HG03095 (cell line): ENCODE results near the gene MYL11.
"Not testable (repeated sequence)": the region's sequence is repeated elsewhere in the genome, so short reads cannot be mapped to it uniquely, and the experiment has no call there.

Experiments
- ATAC-seq: cut with Tn5 transposase; IDR thresholded peaks from one replicate; pipeline ENCODE4 v1.9.1; 2021; ENCODE audit warnings: moderate library complexity; ENCODE audit not compliant: unreplicated experiment

Gene MYL11

GRCh38 chr16:30374538-30374937 lies at the start of gene MYL11:
MYL11 (plus strand) TSS chr16:30374802; CDS start chr16:30374858, 56 bp downstream.
- no peak for ATAC-seq

- ATAC-seq = peak; percentile 80
Observed at GRCh38 chr16:30334473-30334989, 40.1 kb upstream of the MYL11 start.

DNA sequence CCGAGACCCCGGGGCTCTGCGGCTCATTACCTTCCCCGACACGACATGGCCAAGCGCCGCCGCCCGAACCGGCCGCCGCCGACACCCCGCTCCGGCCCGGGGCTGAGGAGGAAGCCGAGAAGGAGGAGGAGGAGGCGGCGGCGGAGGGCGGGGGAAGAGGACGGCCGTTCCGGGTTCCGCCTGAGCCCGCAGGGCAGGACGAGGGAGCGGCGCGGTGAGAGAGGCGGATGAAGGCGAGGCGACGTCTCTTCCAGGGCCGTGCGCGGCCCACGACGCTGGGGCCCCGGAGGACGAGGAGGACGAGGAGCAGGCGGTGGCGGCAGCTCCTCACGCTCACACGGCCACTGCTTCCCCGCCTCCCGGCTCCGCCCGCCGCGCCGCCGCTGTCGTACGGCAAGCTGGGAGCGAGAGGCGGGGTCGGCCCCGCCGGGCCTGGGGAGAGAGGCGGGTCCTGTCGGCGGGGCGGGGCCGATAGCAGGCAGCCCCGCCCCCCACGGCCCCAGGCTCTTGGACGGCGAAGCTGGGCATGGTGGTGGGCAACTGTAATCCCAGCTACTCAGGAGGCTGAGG lies 39.5 kb upstream of the MYL11 start:
- ATAC-seq = peak; percentile 78

- ATAC-seq = peak; percentile 12
Observed at GRCh38 chr16:30335598-30336474, 38.8 kb upstream of the MYL11 start.

DNA sequence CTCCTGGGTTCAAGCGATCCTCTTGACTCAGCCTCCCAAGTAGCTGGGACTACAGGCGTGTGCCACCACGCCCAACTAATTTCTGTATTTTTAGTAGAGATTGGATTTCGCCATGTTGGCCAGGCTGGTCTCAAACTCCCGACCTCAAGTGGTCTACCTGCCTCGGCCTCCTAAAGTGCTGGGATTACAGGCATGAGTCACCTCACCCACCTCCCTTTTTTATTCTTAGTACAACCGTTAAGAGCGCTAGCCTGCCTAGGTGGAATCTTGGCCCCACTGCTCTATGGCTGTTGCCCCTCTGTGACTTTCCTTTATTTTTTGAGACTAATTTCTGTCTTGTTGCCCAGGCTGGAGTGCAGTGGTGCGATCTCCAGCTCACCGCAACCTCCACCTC lies 36.6 kb upstream of the MYL11 start:
- not testable (repeated sequence) for ATAC-seq

DNA sequence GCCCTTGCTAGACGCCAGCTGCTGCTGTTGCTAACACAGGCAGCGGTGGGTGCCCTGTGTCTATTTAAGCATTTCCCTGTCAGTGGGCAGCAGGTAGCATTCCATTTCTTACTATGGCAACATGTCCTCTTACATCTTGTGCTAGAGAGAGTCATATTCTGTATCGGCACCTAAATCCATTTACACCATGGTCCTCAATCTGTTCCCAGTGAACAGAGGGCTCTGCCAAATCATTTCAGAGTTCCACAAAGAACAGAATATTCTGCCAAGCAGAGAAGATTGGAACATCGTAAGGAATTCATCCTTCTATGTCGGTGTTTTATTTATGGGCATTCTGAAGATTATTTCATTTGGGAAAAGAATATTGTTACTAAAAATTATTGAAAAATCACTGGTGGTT lies 35.9 kb upstream of the MYL11 start:
- not testable (repeated sequence) for ATAC-seq

DNA sequence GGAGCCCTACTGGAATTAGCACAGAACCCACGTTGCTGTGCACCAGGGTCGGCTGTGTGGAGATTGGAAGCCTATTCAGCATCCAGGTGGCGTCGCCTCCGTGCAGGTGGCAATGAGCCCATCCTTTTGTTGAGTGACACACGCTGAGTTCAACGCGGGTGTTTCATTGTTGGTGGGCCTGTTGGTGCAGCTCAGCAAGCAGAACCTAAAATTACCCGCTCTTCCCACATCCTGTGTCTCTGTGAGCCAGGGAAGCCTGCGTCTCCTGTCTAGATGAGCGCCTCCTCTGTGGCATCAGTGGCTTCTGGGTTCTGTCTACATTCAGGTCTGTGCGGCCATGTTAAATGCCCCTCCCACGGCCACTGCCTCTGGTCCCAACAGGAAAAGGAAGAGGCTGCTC lies 34.0 kb upstream of the MYL11 start:
- ATAC-seq = no peak

GRCh38 chr16:30341971-30342370 lies 32.6 kb upstream of the MYL11 start:
- not testable (repeated sequence) for ATAC-seq

DNA sequence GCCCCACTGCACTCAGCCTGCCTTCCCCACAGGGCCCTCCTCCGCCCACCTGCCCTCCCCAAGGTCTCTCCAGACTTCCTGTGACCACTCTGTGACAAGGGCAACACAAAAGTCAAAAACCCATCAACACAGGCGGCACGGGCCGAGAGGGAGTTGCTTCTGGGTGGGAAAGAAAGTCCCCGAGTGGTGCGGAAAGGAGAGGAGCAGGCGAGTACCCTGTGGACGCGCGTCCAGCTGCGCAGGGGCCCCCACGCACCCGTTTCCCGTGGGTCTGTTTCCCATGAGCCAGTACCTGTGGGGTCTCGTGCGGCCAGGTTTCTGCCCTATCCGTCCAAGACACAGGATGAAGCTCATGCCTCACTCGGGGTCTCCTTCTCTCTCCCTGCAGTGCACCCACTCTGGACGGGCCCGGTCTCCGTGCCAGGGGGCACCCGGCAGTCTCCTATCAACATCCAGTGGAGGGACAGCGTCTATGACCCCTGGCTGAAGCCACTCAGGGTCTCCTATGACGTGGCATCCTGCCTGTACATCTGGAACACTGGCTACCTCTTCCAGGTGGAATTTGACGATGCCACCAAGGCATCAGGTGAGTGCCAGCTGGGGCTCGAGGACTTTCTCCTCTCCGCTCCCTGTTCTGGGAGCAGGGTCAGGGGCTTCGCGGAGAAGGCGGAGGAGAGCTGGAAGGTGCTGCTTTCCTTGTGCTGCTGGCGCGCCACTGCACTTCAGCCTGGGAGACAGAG lies 31.7 kb upstream of the MYL11 start:
- ATAC-seq = no peak

- ATAC-seq = not testable (repeated sequence)
Observed at GRCh38 chr16:30343491-30343820, 31.1 kb upstream of the MYL11 start.

DNA sequence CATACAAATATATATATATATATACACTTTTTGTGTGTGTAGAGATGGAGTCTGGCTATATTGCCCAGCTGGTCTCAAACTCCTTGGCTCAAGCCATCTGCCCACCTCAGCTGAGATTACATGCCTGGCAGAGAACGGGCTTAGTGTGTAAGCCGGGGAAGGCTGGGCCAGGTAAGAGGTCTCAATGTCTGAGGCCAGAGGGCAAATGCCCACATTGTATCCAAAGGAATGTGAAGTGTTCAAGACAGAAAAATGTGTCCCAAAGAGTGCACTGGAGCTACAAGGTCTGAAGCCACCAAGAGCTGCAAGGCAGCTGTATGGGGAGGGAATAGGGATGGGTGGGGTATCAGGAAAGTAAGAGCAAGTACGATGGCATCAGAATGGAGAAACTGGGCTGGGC lies 28.3 kb upstream of the MYL11 start:
- no peak for ATAC-seq

DNA sequence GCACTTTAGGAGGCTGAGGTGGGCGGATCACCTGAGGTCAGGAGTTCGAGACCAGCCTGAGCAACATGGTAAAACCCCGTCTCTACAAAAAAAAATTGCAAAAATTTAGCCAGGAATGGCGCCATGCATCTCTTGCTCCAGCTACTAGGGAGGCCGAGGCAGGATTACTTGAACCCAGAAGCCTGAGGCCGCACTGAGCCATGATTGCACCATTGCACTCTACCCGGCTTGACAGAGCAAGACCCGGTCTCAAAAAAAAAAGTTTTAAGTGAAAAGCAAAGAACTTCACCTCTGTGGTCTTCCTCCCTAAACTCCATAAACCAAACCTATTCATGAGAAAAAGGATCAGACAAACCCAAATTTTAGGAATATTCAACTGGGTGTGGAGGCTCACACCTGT lies 26.5 kb upstream of the MYL11 start:
- ATAC-seq = no peak

GRCh38 chr16:30348929-30349328 lies 25.7 kb upstream of the MYL11 start:
- ATAC-seq = no peak

DNA sequence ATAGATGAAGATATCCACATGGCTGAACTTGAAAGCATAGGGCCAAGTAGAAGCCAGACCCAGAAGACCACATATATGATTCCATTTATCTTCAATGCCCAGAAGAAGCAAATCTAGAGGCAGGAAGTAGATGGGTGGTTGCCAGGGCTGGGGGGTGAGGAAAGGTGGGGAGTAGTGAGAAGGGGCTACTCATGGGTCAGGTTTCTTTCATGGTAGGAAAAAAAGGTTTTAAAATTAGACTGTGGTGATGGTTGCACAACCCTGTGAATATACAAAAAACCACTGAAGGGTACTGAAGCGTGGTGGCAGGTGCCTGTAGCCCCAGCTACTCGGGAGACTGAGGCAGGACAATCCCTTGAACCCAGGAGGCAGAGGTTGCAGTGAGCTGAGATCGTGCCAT lies 24.9 kb upstream of the MYL11 start:
- no peak for ATAC-seq

DNA sequence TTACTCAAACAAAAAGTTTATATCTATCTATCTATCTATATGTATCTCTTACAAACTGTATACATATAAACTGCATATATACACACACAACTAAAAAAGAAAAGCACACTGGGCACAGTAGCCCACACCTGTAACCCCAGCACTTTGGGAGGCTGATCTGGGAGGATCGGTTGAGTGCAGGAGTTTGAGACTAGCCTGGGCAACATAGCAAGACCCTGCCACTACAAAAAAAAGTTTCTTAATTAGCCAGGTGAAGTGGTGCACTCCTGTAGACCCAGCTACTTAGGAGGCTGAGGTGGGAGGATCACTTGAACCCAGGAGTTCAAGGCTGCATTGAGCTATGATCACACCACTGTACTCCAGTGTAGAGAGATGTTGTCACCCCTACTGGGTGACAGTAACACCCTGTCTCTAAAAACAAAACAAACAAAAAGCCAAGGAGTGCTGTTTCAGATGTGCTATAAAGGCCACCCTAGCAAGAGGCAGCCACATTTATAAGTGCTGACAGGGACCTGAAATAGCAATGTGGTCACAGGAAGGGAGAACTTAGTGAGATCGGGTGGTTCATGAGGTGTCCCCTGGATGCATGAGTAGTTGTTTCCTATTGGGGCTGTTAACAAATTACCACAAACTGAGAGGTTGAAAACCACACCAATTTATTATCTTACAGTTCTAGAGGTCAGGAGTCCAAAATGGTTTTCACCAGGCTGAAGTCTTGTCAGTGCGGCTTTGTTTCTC lies 24.3 kb upstream of the MYL11 start:
- ATAC-seq = peak; percentile 33

DNA sequence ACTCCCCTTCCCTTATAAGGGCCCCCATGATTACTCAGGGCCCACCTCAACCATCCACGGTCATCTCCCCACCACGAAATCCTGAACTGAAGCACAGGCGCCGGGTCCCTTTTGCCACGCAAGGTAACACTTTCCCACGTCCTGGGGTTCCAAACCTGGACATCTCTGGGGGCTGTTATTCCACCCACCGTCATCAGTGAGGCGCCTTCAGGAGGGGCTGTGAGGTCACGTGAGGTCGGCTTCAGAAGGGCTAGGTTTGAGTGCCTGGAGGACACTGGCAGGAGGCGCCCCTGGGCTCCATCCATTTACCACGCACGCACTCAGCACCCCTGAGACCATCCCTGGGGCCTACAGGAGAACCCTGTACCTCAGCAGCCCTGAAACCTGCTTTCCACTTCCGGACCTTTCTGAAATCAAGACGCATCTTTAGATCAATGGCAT lies 23.6 kb upstream of the MYL11 start:
- ATAC-seq = no peak

- no peak for ATAC-seq
Observed at GRCh38 chr16:30351586-30352419, 22.8 kb upstream of the MYL11 start.

DNA sequence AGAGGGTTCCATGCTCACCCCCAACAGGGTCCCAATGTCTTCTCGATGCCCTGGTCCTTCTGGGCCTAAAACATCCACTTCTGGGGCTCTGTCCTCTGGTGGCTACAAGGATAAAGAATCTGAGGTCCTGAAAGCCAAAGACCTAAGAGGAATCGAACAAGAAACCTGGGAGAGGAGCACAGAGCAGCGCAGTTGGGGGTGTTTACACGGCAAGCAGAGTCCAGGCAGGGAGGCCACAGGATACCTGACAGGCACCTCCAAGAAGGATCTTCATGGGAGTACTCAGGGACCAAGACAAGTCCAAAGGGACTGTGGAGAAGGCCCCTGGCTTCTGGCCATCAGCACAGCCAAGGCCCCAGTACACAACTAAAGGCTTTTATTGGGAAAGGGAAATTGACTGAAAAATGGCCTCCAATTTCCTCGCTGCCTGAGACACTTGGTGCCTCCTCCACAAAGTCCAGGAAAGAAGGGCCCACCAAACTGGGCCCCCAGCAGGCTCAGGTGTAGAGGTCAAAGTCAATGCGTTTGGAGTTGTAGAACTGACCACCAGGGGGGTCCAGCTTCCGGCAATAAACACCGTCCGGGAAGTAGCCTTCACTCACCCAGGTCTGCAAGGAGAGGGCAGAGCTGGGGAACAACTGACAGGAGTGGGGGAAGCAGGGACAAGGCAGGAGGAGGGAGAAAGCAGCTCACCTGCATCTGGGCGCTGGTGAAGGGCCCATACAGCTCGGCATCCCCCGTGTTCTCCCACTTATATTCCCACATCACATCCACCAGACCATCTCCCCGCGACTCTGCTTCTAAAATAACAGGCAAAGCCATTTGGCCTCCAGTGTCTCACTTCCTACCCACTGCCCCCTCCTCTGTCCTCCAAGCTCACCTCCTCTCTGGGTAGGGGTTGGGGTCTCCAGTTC lies 21.9 kb upstream of the MYL11 start:
- ATAC-seq = no peak
